CD4-positive, alpha-beta T cell treated with Interleukin-4 for 1 hour (primary cell): ENCODE results near the gene B3GALT6.

Experiments
- DNase-seq, 2 donors: peaks; one replicate each; pipeline ENCODE4 v3.0.0-alpha.2; 2020 to 2022

B3GALT6 gene

GRCh38 chr1:1202831-1203560, 29.0 kb upstream of the B3GALT6 start:
- DNase-seq, result no peak

- no peak for DNase-seq
These were observed 28.2 kb upstream of the B3GALT6 start for GRCh38 chr1:1203561-1204424.

GRCh38 chr1:1204425-1204920, 27.6 kb upstream of the B3GALT6 start:
- no peak for DNase-seq

GRCh38 chr1:1204998-1205768, 26.9 kb upstream of the B3GALT6 start:
- DNase-seq, result no peak

GRCh38 chr1:1205769-1206375, 26.2 kb upstream of the B3GALT6 start:
- DNase-seq, result no peak

- peak; percentile 25 to 50 for DNase-seq
These were observed 25.6 kb upstream of the B3GALT6 start, which contains the start of gene TNFRSF18 for GRCh38 chr1:1206376-1206965. Gene TNFRSF18 (minus strand): TSS chr1:1206592. CDS start chr1:1206571, 21 bp downstream.

- no peak for DNase-seq
These were observed 25.0 kb upstream of the B3GALT6 start for GRCh38 chr1:1206966-1207531.

GRCh38 chr1:1207571-1207892, 24.5 kb upstream of the B3GALT6 start:
- DNase-seq, result no peak

- DNase-seq, result peak; percentile 43 to 65
These were observed 23.2 kb upstream of the B3GALT6 start for GRCh38 chr1:1208713-1209433.

- no peak for DNase-seq
These were observed 21.1 kb upstream of the B3GALT6 start for GRCh38 chr1:1210726-1211540.

GRCh38 chr1:1211541-1212441, 20.2 kb upstream of the B3GALT6 start:
- DNase-seq, result no peak

GRCh38 chr1:1212780-1213344, 19.2 kb upstream of the B3GALT6 start:
- peak; percentile 52 to 60 for DNase-seq

- DNase-seq, result peak; percentile 42 to 59
These were observed 18.4 kb upstream of the B3GALT6 start, which contains the start of gene TNFRSF4 for GRCh38 chr1:1213345-1214265. Gene TNFRSF4 (minus strand): TSS chr1:1214153. CDS start chr1:1214127, 26 bp downstream.

- peak in 1 of 2 donors; percentile 56 for DNase-seq
These were observed 16.9 kb upstream of the B3GALT6 start for GRCh38 chr1:1215080-1215676.

- DNase-seq, result no peak
These were observed 16.0 kb upstream of the B3GALT6 start for GRCh38 chr1:1215881-1216605.
